ENCODE measurements around the gene RAB15.

RAB15 gene

DNA sequence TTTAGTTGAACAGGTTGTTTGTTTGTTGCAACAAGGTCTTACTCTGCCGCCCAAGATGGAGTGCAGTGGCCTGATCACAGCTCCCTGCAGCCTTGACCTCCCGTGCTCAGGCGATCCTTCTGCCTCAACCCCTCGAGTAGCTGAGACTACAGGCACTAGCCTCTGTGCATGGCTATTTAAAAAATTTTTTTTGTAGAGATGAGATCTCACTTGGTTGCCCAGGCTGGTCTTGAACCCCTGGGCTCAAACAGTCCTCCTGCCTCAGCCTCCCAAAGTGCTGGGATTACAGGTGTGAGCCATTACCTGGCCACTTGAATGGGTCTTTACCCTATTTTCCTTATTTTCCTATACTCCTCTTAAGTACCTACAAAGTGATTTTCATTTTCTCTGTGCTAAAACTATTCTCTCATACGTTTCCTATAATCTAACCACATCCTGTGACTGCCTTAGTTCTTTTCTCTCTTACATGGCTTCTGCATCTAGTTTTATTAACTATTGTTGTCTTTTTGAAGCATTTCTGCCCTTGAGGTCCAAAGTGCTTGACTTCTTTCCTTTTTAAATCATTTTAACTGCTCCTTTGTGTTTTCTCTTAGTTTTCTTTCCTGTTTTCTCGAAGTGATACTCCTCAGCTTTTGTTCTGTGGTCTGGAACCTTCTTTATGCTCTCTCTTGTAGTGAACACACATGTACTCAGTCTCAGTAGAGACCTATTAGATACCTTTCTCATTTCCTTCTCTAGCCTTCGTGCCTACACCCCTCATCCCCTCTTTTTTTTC, 43.7 kb downstream of the RAB15 start:
- Histone ChIP-seq H2BK120ac (ENCODE audit: low read depth, low read length) (no peak overlapping the region), H2AFZ (ENCODE audit: low read depth, low read length) (no peak overlapping the region), H3K36me3 (ENCODE audit: control insufficient read depth in 1 of 2, insufficient read depth in 2 of 2, low read depth in 1 of 2, low read length in 2 of 2) (peaks cover 13 to 92% of the 10 kb centered on the region in 2 experiments), H3K4ac (ENCODE audit: low read depth in 1 of 2, low read length in 2 of 2) (no peak overlapping the region), H3K14ac (ENCODE audit: low read length in 2 of 2) (no peak overlapping the region), H3K4me3 (ENCODE audit: insufficient read depth in 1 of 2, low read depth in 1 of 2, low read length in 2 of 2) (no peak overlapping the region), H4K91ac (ENCODE audit: low read length) (no peak overlapping the region), H3K4me2 (ENCODE audit: low read length, poor library complexity, severe bottlenecking) (no peak overlapping the region), H3K9me3 (ENCODE audit: control insufficient read depth, low read length) (no peaks in the 10 kb centered on the region), H3K9ac (ENCODE audit: low read length) (no peak overlapping the region), H3K18ac (ENCODE audit: low read depth in 1 of 2, low read length in 2 of 2) (no peak overlapping the region), H3K27me3 (ENCODE audit: control insufficient read depth in 1 of 2, insufficient read depth in 1 of 2, low read length in 2 of 2) (no peaks in the 10 kb centered on the region), H2BK15ac (ENCODE audit: low read depth, poor library complexity, severe bottlenecking) (no peak overlapping the region), H3K79me1 (replicated peaks; ENCODE audit: low read length, poor library complexity, severe bottlenecking) (peaks cover 33% of the 10 kb centered on the region), H2AK5ac (ENCODE audit: low read length, severe bottlenecking) (no peak overlapping the region), H3K4me1 (ENCODE audit: control insufficient read depth, insufficient read depth, low read depth, low read length) (peaks cover 2% of the 10 kb centered on the region), H4K8ac (ENCODE audit: low read length) (no peak overlapping the region), H3K23ac (ENCODE audit: low read length in 2 of 2) (no peak overlapping the region), H3K27ac (ENCODE audit: low read length, poor library complexity, severe bottlenecking) (no peak overlapping the region), H2BK12ac (ENCODE audit: low read length in 2 of 2) (no peak overlapping the region), H2BK5ac (ENCODE audit: low read depth, low read length, poor library complexity, severe bottlenecking) (no peak overlapping the region)
- 91% methylated on average over 7 of the region's 7 CpGs for WGBS
- DNase-seq, result no peak

DNA sequence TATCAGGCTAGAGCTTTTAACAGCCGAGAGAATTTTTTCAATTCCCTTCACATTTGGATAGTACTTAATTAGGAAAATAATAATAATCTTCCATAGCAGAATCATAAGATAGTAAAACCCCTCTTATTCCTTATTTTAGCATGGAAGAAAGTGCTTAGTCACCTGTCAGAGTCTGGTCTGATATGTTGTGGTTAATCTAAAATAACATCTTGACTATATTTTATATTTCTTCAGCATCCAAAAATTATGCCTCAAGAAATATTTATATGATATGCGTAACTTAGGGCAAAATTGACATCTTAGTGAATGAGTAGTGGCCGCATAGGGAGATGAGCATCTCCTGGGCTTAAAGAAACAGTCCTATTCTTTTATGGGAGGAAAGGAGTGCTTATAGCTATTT, 45.1 kb downstream of the RAB15 start:
- no peak for DNase-seq
- Histone ChIP-seq H3K4me2 (ENCODE audit: low read length, poor library complexity, severe bottlenecking) (no peak overlapping the region), H2BK15ac (ENCODE audit: low read depth, poor library complexity, severe bottlenecking) (no peak overlapping the region), H3K79me1 (replicated peaks; ENCODE audit: low read length, poor library complexity, severe bottlenecking) (peaks cover 30% of the 10 kb centered on the region), H3K4ac (ENCODE audit: low read depth in 1 of 2, low read length in 2 of 2) (no peak overlapping the region), H3K9me3 (ENCODE audit: control insufficient read depth, low read length) (no peaks in the 10 kb centered on the region), H3K18ac (ENCODE audit: low read depth in 1 of 2, low read length in 2 of 2) (no peak overlapping the region), H3K27me3 (ENCODE audit: control insufficient read depth in 1 of 2, insufficient read depth in 1 of 2, low read length in 2 of 2) (no peaks in the 10 kb centered on the region), H3K4me1 (ENCODE audit: control insufficient read depth, insufficient read depth, low read depth, low read length) (peaks cover 2% of the 10 kb centered on the region), H2BK120ac (ENCODE audit: low read depth, low read length) (no peak overlapping the region), H3K27ac (ENCODE audit: low read length, poor library complexity, severe bottlenecking) (no peak overlapping the region), H2AK5ac (ENCODE audit: low read length, severe bottlenecking) (no peak overlapping the region), H3K9ac (ENCODE audit: low read length) (no peak overlapping the region), H3K14ac (ENCODE audit: low read length in 2 of 2) (no peak overlapping the region), H4K91ac (ENCODE audit: low read length) (no peak overlapping the region), H3K23ac (ENCODE audit: low read length in 2 of 2) (no peak overlapping the region), H2BK12ac (ENCODE audit: low read length in 2 of 2) (no peak overlapping the region), H3K4me3 (ENCODE audit: insufficient read depth in 1 of 2, low read depth in 1 of 2, low read length in 2 of 2) (no peak overlapping the region), H2BK5ac (ENCODE audit: low read depth, low read length, poor library complexity, severe bottlenecking) (no peak overlapping the region), H4K8ac (ENCODE audit: low read length) (no peak overlapping the region), H3K36me3 (ENCODE audit: control insufficient read depth in 1 of 2, insufficient read depth in 2 of 2, low read depth in 1 of 2, low read length in 2 of 2) (peaks cover 13 to 78% of the 10 kb centered on the region in 2 experiments), H2AFZ (ENCODE audit: low read depth, low read length) (no peak overlapping the region)
- WGBS, result 97% methylated on average over 2 of the region's 3 CpGs

DNA sequence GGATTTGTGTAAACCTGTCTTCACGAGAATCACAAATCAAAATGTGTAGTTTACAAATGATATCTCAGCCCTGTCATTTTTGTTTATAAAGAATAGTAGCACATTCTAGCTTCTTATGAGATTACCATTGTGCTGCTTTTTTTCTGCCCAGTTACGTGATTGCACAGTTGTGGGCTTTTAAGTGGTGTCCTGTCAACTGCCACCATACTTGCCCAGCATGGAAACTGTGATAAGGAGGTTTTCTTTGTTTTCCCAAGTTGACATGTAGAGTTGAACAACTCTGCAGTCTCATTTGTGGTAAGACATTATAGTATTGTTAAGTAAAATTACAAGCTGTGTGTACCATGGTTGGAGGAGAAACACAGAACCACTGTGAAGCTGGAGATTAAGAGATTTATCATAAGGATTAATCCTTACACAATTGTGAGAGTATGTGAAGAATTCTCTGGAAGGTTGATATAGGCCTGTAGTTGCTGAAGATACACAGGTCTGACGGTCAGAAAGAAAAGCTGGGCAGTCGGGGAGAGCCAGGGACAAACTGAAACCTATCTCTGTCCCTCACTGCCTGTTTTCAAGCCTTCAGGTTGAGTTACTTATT, 45.6 kb downstream of the RAB15 start:
- no peak overlapping the region for H4K91ac ChIP-seq (ENCODE audit: low read length)
- H3K4me3 ChIP-seq (ENCODE audit: insufficient read depth in 1 of 2, low read depth in 1 of 2, low read length in 2 of 2), result no peak overlapping the region
- H2BK15ac ChIP-seq (ENCODE audit: low read depth, poor library complexity, severe bottlenecking), result no peak overlapping the region
- H2BK5ac ChIP-seq (ENCODE audit: low read depth, low read length, poor library complexity, severe bottlenecking), result no peak overlapping the region
- H3K27ac ChIP-seq (ENCODE audit: low read length, poor library complexity, severe bottlenecking), result no peak overlapping the region
- DNase-seq, result no peak
- H2BK12ac ChIP-seq (ENCODE audit: low read length in 2 of 2), result no peak overlapping the region
- H3K9ac ChIP-seq (ENCODE audit: low read length), result no peak overlapping the region
- H2BK120ac ChIP-seq (ENCODE audit: low read depth, low read length), result no peak overlapping the region
- H3K4ac ChIP-seq (ENCODE audit: low read depth in 1 of 2, low read length in 2 of 2), result no peak overlapping the region
- H3K79me1 ChIP-seq (replicated peaks; ENCODE audit: low read length, poor library complexity, severe bottlenecking), result peaks cover 33% of the 10 kb centered on the region
- H2AFZ ChIP-seq (ENCODE audit: low read depth, low read length), result no peak overlapping the region
- H3K4me2 ChIP-seq (ENCODE audit: low read length, poor library complexity, severe bottlenecking), result no peak overlapping the region
- no peaks in the 10 kb centered on the region for H3K9me3 ChIP-seq (ENCODE audit: control insufficient read depth, low read length)
- H3K18ac ChIP-seq (ENCODE audit: low read depth in 1 of 2, low read length in 2 of 2), result no peak overlapping the region
- peaks cover 2% of the 10 kb centered on the region for H3K4me1 ChIP-seq (ENCODE audit: control insufficient read depth, insufficient read depth, low read depth, low read length)
- H4K8ac ChIP-seq (ENCODE audit: low read length), result no peak overlapping the region
- no peak overlapping the region for H3K14ac ChIP-seq (ENCODE audit: low read length in 2 of 2)
- 94% methylated on average over 2 of the region's 4 CpGs for WGBS
- no peaks in the 10 kb centered on the region for H3K27me3 ChIP-seq (ENCODE audit: control insufficient read depth in 1 of 2, insufficient read depth in 1 of 2, low read length in 2 of 2)
- peaks cover 13 to 78% of the 10 kb centered on the region in 2 experiments for H3K36me3 ChIP-seq (ENCODE audit: control insufficient read depth in 1 of 2, insufficient read depth in 2 of 2, low read depth in 1 of 2, low read length in 2 of 2)
- no peak overlapping the region for H2AK5ac ChIP-seq (ENCODE audit: low read length, severe bottlenecking)
- no peak overlapping the region for H3K23ac ChIP-seq (ENCODE audit: low read length in 2 of 2)

DNA sequence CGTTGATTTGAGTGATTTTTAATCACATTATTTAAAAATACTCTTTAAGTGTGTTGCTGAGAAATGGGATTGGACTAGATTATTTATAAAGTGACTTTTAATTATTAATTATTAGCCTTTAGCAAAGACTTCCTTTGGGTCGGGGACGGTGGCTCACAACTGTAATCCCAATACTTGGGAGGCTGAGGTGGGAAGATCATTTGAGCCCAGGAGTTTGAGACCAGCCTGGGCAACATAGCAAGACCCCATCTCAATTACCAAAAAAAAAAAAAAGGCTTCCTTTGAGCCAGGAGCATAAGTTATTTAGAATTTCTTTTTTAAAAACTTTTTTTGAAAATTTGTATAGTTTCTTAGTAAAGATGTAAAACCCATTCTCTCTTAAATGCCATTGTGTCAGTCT, 49.1 kb downstream of the RAB15 start:
- H3K4me1 ChIP-seq (ENCODE audit: control insufficient read depth, insufficient read depth, low read depth, low read length), result peaks cover 4% of the 10 kb centered on the region
- no peak overlapping the region for H3K4me3 ChIP-seq (ENCODE audit: insufficient read depth in 1 of 2, low read depth in 1 of 2, low read length in 2 of 2)
- H3K14ac ChIP-seq (ENCODE audit: low read length in 2 of 2), result no peak overlapping the region
- H4K8ac ChIP-seq (ENCODE audit: low read length), result no peak overlapping the region
- no peak overlapping the region for H2BK5ac ChIP-seq (ENCODE audit: low read depth, low read length, poor library complexity, severe bottlenecking)
- H2AFZ ChIP-seq (ENCODE audit: low read depth, low read length), result no peak overlapping the region
- no peak overlapping the region for H2BK15ac ChIP-seq (ENCODE audit: low read depth, poor library complexity, severe bottlenecking)
- peaks cover 15% of the 10 kb centered on the region for H3K79me1 ChIP-seq (replicated peaks; ENCODE audit: low read length, poor library complexity, severe bottlenecking)
- H3K23ac ChIP-seq (ENCODE audit: low read length in 2 of 2), result no peak overlapping the region
- WGBS, result no CpG with 5 or more reads among the region's 3 CpGs
- H2BK120ac ChIP-seq (ENCODE audit: low read depth, low read length), result no peak overlapping the region
- H2AK5ac ChIP-seq (ENCODE audit: low read length, severe bottlenecking), result no peak overlapping the region
- H3K18ac ChIP-seq (ENCODE audit: low read depth in 1 of 2, low read length in 2 of 2), result no peak overlapping the region
- DNase-seq, result no peak
- H3K4me2 ChIP-seq (ENCODE audit: low read length, poor library complexity, severe bottlenecking), result no peak overlapping the region
- no peak overlapping the region for H2BK12ac ChIP-seq (ENCODE audit: low read length in 2 of 2)
- H3K9ac ChIP-seq (ENCODE audit: low read length), result no peak overlapping the region
- H3K36me3 ChIP-seq (ENCODE audit: control insufficient read depth in 1 of 2, insufficient read depth in 2 of 2, low read depth in 1 of 2, low read length in 2 of 2), result peaks cover 6 to 48% of the 10 kb centered on the region in 2 experiments
- no peak overlapping the region for H3K27ac ChIP-seq (ENCODE audit: low read length, poor library complexity, severe bottlenecking)
- no peak overlapping the region for H4K91ac ChIP-seq (ENCODE audit: low read length)
- no peaks in the 10 kb centered on the region for H3K27me3 ChIP-seq (ENCODE audit: control insufficient read depth in 1 of 2, insufficient read depth in 1 of 2, low read length in 2 of 2)
- H3K4ac ChIP-seq (ENCODE audit: low read depth in 1 of 2, low read length in 2 of 2), result no peak overlapping the region
- H3K9me3 ChIP-seq (ENCODE audit: control insufficient read depth, low read length), result no peaks in the 10 kb centered on the region
